ENCODE measurements around the gene ROR2.
"Not testable (repeated sequence)": the region's sequence is repeated elsewhere in the genome, so short reads cannot be mapped to it uniquely, and the experiment has no call there.

ROR2 gene

DNA sequence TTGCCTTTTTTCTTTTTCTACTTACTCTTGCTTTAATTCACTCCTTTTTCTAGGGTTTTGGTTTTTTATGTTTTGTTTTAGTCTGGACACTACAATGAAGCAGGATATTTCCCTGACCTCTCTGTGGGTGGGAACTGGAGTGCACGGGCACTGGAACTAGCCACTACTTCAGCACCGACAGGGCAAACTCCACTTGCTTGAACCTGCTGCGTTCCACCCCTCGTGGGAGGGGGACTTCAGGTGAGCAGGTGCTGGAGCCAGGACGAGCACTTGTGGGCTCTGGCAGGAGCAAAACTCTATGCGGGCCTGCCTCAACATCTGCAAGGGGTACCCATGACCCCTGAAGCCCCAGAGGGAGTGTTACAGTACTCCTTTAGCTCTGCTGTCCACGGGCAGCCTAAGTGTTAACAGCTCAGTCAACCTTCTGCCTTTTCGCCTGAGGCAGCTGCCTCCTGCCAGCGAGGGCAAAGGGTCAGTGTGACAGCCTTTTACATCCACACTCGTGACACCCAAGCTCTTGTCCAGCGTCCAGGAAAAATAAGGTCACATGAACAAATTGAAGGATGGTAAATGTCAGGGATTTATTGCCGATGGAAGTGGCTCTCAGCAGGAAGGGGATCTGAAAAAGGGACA lies 382.3 kb downstream of the ROR2 start:
- no peak for DNase-seq (ENCODE audit: low spot score)

DNA sequence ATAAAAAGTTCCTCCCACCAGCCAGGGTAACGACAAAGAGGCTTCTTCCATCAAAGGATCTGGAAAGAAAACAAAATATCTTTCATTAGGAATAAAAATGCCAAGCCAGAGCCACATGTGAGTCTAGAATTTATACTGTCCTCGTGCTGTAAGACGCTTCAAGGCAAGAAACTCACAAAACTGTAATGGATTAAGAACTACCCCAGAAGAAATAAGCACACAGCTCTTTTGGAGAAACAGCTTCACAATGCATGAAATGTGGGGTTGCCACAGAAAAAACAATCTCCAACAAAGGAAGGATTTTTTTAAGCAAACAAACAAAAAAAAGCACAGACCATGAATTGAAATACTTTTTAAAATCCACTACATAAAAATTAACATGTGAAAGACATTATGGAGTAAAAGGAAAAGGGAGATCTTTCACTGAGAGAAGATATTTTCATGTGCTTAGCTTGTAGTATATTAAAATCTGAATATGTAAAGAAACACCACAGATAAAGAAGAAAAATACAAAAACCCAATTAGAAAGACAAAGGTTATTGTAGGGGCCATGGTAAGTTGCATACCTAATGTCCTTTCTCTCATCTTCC lies 385.9 kb downstream of the ROR2 start:
- no peak for DNase-seq (ENCODE audit: low spot score)

DNA sequence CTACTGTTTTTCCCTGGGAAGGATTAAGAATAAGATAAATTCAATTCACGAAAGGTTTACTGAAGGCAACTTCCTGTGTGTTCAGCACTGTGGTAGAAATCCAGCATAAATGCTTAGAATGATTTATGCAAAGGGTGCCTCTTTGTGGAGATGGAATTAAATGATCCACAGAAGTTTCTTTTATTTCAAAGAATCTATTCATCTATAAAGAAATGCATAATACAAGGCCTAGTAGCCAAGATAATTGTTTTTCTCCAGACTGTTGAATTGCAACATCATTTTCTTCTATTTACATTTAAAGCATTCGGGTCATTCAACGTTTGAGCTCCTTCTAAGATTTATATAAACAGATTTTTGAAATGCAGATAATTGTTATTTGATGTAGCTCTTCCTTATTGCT lies 387.6 kb downstream of the ROR2 start:
- no peak for DNase-seq (ENCODE audit: low spot score)

DNA sequence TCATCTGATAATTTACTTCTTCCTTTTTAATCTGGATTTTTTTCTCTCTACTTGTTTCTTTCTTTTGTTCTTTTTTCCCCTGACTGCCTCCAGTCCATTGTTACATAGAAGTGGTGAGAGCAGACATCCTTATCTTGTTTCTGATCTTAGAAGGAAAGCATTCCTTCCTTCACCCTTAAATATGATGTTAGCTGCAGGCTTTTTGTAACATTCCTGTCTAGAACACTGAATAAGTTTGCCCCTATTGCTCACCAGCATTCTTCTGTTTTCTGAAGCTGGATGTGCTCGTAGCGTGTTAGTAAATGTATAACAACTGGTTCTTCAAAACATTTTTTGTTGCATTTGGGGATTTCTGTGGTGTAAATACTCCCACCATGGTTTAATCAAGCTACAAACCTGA lies 389.7 kb downstream of the ROR2 start:
- no peak for DNase-seq (ENCODE audit: low spot score)

DNA sequence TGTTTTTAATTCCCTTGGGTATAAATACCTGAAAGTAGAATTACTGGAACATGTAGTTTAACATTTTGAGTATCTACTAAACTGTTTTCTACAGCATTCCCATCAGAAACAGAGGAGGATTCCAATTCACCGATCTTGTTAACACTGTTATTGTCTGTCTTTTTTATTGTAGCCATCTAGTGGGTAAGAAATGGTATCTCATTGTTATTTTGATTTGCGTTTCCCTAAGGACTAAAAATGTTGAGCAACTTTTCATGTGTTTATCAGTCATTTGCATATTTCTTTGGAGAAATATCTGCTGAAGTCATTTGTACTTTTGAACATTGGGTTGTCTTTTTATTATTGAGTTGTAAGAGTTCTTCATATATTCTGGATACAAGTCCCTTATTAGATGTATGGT lies 391.1 kb downstream of the ROR2 start:
- DNase-seq (ENCODE audit: low spot score), result no peak

DNA sequence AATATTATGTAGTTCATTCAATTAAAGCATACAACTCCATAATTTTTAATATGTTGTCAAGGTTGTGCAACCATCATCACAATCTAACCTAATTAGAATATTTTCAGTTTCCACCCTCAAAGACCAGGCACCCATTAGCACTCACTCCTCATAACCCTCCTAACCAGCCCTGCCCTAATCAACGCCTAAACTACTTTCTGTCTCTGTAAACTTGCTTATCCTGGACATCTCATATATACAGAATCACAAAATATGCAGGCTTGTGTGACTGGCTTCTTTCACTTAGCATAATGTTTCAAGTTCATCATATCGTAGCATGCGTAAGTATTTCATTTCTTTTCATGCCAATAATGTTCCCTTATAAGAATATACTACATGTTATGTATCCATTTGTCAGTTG lies 391.6 kb downstream of the ROR2 start:
- no peak for DNase-seq (ENCODE audit: low spot score)

DNA sequence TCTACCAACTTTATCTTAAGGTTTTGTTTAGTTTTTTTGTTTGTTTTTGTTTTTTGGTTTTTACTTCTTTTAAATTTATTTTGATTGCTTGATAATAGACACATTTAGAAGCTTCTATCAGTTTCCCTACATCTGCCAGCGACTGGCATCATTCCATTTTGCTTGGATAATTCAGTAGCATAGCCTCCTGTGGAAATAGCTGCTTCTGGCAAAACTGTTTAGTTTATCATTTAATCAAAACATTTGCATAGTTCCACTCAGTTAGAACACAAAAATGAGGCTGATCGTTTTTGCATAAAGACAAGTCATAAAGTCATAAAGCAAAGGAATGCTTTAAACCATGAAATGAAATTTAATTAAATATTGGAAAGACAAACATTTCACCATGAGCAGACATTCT lies 392.7 kb downstream of the ROR2 start:
- DNase-seq (ENCODE audit: low spot score), result no peak

DNA sequence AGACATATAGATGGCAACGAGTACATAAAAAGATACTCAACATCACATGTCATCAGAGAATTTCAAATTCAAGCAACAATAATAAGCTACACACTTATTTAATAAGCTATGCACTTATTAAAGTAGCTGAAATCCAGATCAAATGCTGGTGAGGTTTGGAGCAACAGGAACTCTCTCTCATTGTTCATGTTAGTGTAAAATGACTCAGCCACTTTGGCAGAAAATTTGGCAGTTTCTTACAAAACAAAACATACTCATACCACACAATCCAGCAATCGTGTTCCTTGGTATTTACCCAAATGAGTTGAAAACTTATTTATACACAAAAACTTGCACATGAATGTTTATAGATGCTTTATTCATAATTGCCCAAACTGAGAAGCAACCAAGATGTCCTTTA lies 394.9 kb downstream of the ROR2 start:
- DNase-seq (ENCODE audit: low spot score), result no peak

DNA sequence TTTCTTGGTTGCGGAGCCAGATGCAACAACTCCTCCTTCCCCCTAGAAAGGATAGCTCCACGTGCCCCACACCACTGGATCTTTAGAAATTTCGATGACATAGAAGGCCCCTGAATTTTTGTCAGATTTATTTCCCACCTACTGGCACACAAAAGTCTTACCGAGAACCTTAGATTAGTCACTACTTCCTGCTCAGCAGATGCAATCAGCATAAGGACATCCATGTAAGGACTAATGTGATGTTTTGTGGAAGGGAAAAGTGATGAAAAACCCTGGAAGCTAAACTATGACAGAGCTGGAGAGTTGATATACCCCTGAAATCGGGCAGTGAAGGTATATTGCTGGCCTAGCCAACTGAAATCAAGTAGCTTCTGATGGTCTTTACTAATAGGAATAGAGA lies 400.9 kb downstream of the ROR2 start:
- no peak for DNase-seq (ENCODE audit: low spot score)

DNA sequence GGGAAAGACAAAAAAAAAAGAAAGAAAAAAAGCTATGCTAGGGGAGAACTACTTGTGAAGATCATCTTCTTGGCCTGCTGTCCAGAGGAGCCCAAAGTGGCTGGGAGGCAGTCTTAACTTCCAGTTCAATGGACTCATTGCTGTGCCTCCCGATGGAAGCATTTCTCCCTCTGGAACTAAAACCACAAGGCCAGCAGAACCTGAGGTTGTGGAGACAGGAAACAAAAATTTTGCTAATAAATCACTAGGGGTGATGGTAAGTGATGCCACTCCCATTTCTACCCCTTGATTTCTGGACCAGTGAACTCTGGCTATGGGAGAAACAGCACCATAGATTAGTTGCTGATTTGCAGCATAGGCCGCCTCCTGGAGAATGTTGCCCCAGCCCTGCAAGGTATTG lies 402.9 kb downstream of the ROR2 start:
- DNase-seq (ENCODE audit: low spot score), result no peak

DNA sequence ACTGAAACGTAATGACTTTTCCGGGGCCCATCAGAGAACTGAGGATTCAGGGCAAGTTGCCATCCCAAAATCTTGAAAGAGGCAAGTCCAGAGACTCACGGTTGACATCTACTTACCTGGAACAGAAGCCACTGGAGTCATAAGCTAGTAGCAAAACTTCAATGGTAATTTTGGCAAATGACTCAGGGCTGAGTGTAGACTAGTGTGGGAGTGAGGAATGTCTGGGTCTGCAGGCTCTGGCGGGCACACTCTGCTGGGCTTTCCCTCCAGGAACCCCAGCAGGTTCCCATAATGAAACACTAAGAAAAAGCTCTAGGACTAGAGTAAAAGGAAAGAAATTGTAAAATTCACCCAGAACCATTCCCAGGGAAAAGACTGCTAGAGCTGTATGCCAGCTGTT lies 403.5 kb downstream of the ROR2 start:
- DNase-seq (ENCODE audit: low spot score), result no peak

DNA sequence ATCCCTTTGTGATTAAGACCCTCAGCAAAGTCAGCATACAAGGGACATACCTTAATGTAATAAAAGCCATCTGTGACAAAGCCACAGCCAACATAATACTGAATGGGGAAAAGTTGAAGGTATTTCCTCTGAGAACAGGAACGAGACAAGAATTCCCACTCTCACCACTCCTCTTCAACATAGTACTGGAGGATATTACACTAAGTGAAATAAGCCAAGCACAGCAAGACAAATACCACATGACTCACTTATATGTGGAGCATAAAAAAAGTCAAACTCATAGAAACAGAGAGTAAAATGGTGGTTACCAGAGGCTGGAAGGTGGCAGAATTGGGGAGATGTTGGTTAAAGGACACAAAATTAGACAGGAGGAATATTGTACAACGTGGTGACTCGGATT lies 408.3 kb downstream of the ROR2 start:
- DNase-seq (ENCODE audit: low spot score), result no peak

DNA sequence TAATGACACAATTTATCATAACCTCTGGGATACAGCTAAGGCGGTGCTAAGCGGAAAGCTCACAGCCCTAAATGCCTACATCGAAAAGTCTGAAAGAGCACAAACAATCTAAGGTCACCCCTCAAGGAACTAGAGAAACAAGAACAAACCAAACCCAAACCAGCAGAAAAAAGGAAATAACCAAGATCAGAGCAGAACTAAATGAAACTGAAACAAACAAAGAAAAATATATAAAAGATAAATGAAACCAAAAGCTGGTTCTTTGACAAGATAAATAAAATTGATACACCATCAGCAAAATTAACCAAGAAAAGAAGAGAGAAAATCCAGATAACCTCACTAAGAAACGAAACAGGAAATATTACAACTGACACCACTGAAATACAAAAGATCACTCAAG lies 409.5 kb downstream of the ROR2 start:
- DNase-seq (ENCODE audit: low spot score), result not testable (repeated sequence)

DNA sequence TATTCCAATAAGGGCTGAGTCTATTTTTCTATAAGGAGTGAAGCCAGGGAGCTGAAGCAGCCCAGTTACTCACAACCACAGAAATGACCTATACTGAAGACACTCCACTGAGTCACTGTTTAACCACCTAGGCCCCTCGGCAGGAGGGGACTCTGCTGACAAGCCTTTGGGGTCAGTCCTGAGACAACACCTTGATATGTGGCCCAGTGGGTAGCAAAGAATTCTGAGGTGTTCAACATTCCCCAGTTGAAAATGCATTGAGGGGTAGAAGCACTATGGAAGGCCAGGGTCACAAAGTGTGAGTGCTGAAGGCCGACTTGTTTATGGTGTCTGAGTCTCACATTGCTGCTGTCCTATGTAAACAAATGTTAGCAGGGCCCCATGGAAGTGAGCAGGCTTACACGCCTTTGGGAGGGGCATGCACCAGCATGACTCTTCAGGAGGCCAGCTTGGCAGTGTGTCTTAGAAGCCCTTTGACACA lies 413.8 kb downstream of the ROR2 start:
- DNase-seq (ENCODE audit: low spot score), result no peak

DNA sequence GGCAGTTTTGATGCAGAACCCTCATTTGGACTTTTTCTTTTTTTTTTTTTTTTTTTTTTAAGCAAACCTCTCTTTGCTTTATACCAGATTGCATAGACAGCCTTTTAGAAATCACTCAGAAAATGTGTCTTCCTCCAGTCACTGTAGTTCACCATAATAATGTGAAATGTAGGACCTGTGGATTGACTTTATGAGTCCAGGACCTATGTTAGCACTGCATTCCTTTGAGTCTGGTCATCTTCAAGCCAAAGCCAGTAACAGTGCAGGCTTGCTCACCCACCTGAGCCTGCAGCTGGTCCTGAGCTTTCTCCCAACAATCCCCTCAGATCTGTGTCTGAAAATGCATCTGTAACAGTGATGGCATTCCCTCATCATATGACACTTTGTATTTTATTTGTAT lies 415.7 kb downstream of the ROR2 start:
- no peak for DNase-seq (ENCODE audit: low spot score)

DNA sequence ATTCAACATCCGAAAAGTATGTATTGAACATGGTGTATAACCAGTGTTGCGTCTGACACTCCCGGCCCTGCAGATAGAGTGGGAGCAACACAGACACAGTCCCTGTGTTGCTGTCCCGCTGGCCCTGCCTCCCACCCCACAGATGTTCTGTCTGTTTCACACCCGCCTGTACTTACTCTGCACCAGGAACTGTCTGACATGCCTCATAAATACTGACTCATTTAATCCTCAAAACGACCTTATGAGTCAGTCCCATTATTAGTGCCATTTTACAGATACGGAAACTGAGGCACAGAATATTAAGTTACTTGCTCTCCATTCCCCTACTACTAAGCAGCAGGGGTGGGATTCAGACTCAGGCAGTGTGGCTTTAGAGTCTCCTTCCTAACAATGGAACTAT lies 416.6 kb downstream of the ROR2 start:
- no peak for DNase-seq (ENCODE audit: low spot score)

DNA sequence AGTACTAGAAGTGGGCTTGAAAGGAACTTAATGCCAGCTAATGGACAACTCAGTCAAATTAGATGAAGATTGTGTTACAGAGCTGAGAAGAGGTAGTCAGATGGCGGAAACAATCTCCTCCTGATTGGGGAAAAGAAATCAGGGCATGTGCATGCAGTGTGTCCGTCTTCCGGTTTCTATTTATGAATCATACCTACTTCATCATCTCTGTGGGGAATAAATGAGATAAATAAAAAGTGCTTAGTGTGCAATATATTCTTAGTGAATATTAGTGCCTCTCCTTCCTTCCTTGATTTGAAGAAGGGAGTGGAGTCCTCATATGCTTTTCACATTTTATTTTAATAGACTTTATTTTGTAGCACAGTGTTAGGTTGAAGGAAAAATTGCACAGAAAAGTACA lies 417.7 kb downstream of the ROR2 start:
- DNase-seq (ENCODE audit: low spot score), result no peak

DNA sequence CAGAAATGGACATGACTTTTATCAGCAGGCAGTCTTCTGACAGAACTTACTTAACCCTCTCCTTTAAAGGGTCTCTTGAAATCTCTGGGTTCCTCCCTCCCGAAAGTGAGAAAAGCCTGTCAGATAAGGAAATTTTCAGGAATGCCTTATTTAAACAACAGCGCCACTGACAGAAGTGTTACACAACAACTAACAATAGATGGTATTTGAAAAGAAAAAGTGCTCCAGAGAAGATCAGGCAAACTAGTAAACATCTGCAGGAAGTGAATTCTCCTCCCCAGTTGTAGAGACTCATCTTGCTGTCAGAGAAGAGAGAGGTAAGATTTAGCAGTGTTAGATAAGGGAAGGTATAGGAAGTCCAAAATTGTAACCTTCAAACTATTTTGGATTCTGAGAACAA lies 419.2 kb downstream of the ROR2 start:
- no peak for DNase-seq (ENCODE audit: low spot score)

DNA sequence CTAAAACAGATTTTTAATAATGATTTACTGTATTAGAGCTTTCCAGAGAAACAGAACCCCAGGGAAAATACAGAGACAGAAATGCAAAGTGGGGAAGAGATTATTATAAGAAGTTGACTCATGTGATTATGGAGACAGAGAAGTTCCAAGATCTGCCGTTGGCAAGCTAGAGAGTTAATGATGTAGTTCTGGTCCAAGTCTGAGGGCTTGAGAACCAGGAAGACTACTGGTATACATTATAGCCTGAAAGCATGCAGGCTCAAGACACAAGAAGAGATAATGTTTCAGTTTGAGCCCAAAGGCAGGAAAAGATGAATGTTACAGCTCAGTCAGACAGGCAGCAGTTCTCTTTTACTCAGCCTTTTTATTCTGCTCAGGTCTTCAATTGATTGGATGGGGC lies 427.5 kb downstream of the ROR2 start:
- no peak for DNase-seq (ENCODE audit: low spot score)

DNA sequence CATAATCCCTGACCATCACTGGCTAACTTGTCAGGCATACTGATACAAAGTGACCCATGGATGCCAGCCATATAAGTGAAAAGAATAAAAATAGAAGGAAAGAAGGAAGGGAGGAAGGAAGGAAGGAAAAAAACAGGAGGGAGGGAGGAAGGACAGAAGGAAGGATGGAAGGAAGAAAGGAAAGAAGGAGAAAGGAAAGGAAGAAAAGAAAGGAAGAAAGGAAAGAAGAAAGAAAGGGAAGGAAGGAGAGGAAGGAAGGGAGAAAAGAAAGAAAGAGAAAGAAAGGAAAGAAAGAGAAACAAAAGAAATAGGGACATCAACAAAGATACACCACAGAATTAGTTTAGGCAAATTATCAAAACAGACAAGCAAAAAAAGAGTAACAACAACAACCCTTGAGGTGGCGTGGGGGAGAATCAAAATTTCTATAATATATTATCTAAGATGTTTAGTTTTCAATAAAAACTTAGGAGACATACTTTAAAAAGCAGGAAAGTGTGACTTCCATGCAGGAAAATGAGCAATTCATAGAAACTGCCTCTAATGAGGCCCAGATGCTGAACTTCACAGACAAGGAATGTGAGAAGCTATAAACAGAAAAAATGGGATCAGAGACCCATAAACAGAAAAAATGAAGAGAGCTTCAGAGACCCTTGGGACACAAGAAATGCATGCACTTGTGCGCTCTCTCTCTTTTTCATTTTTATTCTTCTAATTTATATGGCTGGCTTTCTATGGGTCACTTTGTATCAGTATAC lies 430.3 kb downstream of the ROR2 start:
- no peak for DNase-seq (ENCODE audit: low spot score)

DNA sequence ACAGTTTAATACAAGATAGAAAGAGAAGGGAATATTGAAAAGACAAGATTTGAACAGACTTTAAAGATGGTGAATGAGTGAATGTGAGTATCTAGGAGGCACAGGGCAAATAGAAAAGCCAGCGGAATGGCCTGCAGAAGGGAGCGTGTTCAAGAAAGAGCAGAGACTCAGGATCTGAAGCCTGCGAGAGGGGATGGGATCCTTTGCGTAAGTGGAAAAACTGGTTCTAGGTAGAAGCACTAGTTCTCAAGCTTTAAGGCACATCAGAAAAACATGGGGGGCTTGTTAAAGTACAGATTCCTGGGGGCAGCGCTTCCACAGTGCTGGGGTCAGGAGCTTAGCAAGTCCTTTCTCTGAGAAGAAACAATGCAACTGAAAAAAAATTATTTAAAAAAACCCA lies 431.6 kb downstream of the ROR2 start:
- DNase-seq (ENCODE audit: low spot score), result no peak

DNA sequence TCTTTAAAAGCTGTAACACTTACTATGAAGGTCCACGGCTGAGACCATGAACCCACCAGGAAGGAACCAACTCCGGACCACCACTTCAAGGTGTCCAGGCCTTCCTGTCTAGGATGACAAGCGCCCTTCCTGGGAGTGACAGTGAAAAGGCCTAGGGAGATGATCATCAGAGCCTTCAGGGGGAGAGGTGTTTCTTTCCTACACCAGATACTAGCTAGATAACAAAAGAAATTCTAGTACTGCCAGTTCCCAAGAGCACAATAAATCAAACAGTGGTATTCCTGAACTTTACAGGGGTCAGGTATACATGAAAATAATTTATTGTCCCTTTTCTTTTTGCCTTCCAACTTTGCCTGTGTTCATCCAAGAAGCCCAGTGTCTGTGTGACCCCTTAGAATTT lies 432.2 kb downstream of the ROR2 start:
- DNase-seq (ENCODE audit: low spot score), result no peak

DNA sequence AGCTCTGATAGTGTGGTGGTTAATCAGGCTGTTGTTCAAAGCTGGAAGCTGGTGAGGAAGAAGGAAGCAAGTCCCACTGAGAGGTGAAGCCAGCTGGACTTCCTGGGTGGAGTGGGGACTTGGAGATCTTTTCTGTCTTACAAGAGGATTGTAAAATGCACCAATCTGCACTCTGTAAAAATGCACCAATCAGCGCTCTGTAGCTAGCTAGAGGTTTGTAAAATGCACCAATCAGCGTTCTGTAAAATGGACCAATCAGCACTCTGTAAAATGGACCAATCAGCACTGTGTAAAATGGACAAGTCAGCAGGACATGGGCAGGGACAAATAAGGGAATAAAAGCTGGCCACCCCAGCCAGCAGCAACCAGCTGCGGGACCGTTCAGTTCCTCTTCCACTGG lies 432.7 kb downstream of the ROR2 start:
- not testable (repeated sequence) for DNase-seq (ENCODE audit: low spot score)

DNA sequence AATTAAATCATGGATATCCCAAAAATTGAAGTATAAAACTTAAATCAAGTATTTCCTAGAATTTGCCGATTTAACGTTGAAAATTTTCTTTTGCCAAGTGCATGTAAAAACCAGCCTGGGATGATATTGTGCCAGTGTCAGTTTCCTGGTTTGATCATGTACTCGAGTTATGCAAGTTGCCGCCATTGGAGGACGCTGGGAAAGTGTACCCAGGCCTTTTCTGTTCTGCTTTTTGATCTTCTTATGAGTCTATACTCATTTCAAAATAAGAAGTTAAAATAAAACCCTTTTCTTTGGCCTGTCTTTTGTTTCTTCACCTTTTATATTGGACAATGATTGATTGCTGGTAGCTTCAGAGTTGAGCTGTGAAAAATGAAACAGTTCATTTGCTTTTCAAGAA lies 433.3 kb downstream of the ROR2 start:
- peak; percentile 19 for DNase-seq (ENCODE audit: low spot score)

Data from pons (tissue), 1 donor.